HK-2 (cell line): ENCODE results near the gene VSTM4.
A peak's percentile ranks its signal among the peaks of the same experiment; 100 is the strongest.

Experiments
- DNase-seq: peaks from one replicate; pipeline ENCODE4 v3.0.0-alpha.2; 2018; ENCODE audit not compliant: unreplicated experiment

The VSTM4 gene

GRCh38 chr10:49007129-49007528, 108.2 kb downstream of the VSTM4 start:
- DNase-seq = no peak

DNA sequence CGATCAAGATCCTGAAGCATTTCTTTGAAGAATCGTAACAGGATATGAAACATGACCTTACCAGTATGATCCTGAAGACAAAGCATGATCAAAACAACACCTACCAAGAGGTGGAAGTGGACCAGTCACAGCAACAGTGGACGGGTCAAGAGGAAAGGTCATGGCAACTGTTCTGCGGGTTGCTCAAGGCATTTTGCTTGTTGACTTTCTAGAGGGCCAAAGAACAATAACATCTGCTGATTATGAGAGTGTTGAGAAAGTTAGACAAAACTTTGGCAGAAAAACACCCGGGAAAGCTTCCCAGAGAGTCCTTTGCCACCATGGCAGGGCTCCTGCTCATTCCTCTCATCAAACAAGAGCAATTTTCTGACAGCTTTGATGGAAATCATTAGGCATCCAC, 110.1 kb downstream of the VSTM4 start:
- DNase-seq = no peak

- DNase-seq = no peak
These were observed 113.3 kb downstream of the VSTM4 start for GRCh38 chr10:49001870-49002672.

- DNase-seq = no peak
These were observed 113.9 kb downstream of the VSTM4 start for GRCh38 chr10:49001402-49001801.

DNA sequence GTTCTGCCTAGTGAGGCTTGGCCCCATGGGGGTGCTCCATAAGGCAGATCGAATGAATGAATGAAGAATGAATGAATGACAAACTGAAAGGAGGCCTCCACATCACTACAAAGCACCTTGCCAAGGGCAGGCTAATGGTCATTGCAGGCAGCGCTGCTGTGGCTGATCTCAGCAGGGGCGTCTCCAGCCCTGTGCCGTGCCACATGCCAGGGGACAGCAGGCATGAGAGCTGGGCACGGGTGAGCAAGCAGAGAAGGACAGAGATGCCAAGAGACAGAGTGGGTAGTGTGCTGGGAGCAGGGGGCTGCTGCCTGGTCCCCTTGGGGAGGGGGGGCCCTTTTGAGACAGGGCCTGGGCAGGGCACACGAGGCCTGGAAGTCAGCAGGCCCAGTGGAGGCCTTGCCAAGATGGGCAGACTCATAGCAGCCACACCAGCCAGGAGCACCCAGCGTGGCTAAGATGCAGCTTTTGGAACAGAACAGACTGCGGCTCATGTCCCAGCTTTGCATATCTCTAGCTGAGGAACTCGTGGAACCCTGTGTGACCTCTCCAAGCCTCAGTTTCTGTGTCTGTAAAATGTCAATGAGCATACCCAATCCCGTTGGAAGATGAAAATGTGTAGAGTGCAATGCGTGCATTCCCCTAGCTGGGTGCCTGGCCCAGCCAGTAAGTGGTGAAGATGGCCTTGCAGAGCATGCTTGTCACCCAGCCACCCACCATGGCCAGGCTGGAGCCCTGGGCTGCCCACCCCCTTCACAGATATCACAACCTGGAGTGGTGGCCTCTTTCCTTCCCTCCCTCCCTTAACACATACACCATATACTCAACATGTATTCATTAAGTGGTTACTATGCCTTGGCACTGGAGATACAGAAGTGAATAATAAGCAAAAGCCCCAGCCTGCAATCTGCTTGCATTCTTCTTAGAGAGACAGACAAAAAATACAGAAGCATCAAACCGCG, 114.6 kb downstream of the VSTM4 start:
- DNase-seq = no peak

DNA sequence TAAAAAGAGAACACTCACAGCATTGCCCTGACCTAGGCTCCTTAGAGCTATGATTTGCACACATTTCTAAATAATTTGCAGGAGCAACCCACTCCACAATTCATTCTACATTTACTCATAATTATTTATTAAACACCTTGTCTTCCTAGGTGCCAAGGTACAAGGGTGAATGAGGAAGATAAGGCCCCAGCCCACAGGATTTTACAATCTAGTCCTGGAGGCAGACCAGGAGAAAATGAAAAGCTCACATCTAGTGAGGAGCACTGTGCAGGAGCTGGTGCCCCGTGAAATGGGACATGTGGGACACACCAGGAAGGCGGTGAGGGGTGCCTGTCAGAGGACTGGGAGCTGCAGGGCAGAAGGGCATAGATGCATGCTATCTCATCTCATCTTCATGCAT, 116.0 kb downstream of the VSTM4 start:
- no peak for DNase-seq

DNA sequence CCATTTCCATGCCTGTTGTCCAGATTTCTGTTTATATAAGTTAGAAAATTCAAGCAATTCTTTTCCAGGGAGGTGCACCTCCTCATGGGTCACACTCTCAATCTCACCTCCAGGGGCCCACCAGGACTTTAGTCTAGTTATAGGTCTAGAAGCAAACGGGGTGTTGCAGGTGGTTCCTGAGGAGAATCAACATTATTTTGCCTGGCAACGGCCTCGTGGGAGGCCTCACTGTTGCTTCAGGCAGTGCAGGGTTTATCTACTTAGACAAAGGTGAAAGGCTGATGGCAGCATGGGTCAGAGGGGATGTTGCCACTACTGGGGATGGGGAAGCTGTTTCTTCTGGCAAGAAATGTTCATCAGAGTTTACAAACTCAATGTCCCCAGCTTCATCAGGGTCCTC, 119.0 kb downstream of the VSTM4 start:
- DNase-seq = no peak

GRCh38 chr10:48993627-48994026, 121.7 kb downstream of the VSTM4 start:
- no peak for DNase-seq

GRCh38 chr10:48990226-48990625, 125.1 kb downstream of the VSTM4 start:
- no peak for DNase-seq

DNA sequence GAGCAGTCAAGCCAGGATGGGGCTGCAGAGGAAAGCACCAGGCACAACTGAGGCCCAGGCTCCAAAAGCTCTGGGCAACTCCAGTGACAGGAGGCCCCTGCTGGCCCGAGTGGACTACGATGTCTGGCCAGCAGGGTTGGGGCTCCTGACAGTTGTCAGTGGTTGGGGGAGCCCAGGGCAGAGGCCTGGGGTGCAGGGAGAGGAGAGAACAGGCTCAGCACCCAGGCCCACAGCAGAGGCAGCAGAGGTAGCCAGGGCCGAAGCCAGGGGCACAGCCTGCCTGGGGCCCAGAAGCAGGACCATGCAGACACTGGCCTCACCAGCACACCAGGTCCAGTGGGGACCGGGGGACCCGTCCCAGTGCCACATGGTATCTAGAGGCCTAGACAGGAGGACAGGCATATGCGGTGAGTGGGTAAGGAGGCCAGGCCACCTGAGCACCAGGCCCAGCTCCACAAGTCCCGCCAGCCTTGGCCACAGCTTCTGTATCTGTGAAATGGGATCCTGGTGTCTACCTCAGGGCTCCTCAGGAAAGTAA, 129.6 kb downstream of the VSTM4 start:
- no peak for DNase-seq

DNA sequence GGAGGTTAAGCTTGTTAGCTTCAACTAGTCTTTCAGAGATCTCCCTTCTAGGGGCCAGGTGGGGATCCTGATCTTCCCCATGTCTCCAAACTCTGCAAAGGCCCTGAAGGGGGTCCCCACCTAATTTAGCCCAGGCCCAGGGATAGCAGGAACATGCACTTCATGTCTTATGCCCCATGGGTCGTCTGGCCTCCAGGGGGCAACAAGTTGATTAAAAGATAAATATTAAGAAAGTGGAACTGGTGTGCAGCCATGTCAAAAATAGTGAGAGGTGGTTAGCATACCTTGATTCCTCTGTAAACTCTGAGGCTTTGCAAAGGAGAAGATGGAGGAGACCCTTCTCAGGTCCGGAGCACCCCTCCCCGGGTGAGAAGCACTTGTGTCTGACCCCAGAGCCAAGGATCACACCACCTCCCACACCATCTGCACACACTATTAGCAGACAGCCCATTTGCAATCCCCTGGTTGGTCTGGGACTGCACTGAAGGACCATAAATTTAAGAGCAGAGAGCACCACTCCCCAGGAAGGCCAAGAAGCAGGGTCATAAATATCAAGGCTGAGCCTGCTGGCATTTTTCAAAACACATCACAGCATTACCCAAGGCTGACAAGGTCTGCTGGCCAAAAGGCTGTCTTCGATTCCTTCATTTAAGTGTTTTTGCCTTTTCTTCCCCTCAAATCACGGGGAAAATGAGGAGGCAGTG, 131.5 kb downstream of the VSTM4 start:
- DNase-seq = no peak

- peak; percentile 20 for DNase-seq
These were observed 132.7 kb downstream of the VSTM4 start for GRCh38 chr10:48982584-48982983.

GRCh38 chr10:48981310-48981907, 133.9 kb downstream of the VSTM4 start:
- peak; percentile 70 for DNase-seq

DNA sequence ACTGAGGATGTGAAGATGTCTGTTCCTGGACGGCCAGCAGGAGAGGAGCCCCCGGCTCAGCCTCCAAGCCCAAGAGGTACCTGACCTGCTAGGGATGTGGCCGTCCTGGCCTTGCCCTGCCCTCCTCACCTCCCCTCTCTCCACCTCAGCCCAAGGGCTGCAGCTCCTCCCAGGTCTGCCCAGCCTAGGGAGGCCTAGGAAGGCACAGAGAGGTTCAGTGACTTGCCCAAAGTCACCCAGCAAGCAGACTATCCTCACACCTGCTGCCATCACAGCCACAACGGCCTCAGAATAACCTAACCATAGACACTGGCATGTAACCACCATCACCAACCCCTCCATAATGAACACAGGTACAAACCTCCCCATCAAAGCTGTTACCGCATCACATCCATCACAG, 137.0 kb downstream of the VSTM4 start:
- no peak for DNase-seq

DNA sequence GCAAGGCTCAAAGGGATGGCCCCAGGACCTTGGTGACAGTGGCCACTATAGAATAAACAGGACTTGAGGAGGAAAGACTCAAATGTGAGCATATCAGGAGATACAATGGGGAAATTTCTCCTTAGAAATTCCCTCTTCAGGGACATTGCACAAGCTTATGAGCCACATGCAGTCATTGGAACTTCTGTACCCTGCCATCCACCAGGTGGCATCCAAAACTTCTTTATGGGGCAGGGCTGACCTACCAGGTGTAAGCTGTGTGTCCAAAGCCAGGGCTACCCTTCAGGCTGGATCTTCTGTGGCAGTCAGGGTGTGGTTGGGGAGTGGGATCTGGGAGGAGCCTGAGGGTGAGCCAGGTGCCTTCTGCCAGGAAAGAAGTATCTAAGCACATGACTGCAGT, 139.1 kb downstream of the VSTM4 start:
- peak; percentile 40 for DNase-seq

DNA sequence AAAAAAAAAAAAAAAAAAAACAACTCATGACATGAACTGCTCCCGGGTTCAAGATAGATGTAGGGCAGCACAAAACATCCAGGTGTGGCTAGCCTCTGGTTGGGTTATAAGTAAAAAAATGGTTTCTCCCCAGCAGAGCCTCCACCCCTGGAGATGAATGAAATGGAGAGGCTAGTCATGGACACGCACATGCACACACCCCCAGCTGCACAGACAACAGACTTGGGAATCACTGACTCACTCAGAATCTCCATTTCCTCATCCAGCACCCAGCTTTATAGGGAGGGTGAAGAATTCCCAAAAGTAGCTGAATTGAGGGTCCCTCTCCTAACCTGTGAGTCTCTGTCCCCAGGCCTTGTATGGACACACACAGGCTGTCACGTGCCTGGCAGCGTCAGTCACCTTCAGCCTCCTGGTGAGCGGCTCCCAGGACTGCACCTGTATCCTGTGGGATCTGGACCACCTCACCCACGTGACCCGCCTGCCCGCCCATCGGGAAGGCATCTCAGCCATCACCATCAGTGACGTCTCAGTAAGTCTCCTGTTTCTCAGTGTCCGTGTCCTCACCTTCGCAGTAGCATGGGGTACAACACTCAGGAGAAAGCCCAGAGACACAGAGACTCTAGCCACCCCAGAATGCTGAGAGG, 140.7 kb downstream of the VSTM4 start:
- DNase-seq = no peak

GRCh38 chr10:48973065-48973464, 142.3 kb downstream of the VSTM4 start:
- DNase-seq = no peak

DNA sequence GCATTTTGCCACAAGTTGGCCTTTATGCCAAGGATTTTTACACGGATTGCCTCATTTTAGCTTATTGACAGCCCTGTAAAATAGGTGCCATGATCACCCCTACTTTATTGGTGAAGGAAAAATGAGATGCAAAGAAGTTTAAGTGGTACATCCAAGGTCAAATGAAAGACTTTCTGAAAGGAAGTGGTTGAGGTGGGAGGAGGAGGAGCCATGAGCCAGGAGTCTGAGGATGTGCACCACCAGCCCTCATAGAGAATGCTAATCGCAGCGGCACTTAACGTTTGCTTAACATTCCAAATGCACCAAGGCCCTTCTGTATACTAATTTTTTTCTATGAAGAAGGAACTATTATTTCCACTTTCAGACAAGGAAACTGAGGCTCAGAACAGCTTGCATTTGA, 144.7 kb downstream of the VSTM4 start:
- no peak for DNase-seq

DNA sequence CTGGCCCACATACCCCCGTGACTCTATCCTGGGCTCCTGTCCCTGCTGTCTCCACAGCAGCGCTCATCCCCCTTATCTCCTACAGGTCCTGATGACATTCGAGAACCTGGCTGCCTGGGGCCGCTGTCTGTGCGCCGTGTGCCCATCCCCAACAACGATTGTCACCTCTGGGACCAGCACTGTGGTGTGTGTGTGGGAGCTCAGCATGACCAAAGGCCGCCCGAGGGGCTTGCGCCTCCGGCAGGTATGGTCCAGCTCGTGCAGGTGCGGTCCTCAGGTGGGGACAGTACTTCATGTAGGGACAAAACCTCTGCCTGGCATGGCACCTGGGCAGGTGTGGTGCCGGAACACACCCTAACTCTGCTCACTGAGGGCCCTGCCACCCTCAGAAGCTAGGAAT, 145.3 kb downstream of the VSTM4 start:
- DNase-seq = no peak

DNA sequence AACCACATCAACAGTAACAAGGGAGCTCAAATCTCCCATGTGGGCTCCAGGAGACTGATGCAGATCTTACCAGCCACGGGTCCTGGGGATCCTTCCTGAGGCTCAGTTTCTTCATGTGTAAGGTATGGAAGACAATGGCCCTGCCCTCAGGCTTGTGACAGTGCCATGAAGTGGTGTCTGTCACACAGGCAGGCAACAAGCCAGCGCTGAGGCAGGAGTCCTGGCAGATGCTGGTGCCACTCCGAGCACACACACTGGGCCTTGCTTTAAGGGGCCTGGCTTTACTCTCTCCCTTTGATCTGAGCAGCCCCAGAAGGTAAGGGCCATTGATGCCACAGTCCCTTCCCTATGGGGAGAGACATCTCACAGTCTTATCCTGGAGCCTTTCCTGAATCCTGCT, 147.3 kb downstream of the VSTM4 start:
- no peak for DNase-seq

GRCh38 chr10:48965460-48965859, 149.9 kb downstream of the VSTM4 start:
- DNase-seq = no peak
